ENCODE results near the gene ARMC6.
"Not testable (repeated sequence)": the region's sequence is repeated elsewhere in the genome, so short reads cannot be mapped to it uniquely, and the experiment has no call there.

The ARMC6 gene

GRCh38 chr19:19103167-19103566 lies 69.8 kb downstream of the ARMC6 start:
- FAIRE-seq: no peak
- no peak for DNase-seq (ENCODE audit: extremely low spot score, insufficient read length, low read depth)

- DNase-seq (ENCODE audit: extremely low spot score, insufficient read length, low read depth) (no peak), FAIRE-seq (no peak)
Observed at GRCh38 chr19:19105365-19106055, 72.1 kb downstream of the ARMC6 start.

- FAIRE-seq (no peak), DNase-seq (ENCODE audit: extremely low spot score, insufficient read length, low read depth) (no peak)
Observed at GRCh38 chr19:19106056-19106551, 72.7 kb downstream of the ARMC6 start.

DNA sequence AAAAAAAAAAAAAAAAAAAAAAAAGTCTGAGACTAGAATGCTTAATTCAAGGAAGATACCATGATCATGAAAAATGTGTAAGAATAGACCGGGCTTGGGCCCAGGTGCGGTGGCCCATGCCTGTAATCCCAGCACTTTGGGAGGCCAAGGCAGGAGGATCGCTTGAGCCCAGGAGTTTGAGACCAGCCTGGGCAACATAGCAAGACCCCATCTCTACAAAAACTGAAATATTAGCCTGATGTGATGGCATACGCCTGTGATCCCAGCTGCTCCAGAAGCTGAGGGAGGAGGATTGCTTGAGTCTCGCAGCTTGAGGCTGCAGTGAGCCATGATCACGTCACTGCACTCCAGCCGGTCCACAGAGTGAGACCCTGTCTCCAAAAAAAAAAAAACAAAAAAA lies 73.5 kb downstream of the ARMC6 start:
- not testable (repeated sequence) for FAIRE-seq; DNase-seq (ENCODE audit: extremely low spot score, insufficient read length, low read depth)

- no peak for FAIRE-seq
- no peak for DNase-seq (ENCODE audit: extremely low spot score, insufficient read length, low read depth)
Observed at GRCh38 chr19:19107654-19108053, 74.3 kb downstream of the ARMC6 start.
